LNCaP clone FGC (cell line): ENCODE measurements around the gene NANS.

Source experiments
- DNase-seq: peaks from one replicate; pipeline ENCODE4 v3.0.0-alpha.2; 2011; ENCODE audit warnings: low read depth
- H3K4me3 ChIP-seq: 2 replicates; pipeline ENCODE4 v1.5.1; 2011; ENCODE audit warnings: mild to moderate bottlenecking, low read depth, low read length, control low read depth
- CTCF ChIP-seq: IDR thresholded peaks from 2 replicates; pipeline ENCODE4 v1.5.1; 2012; ENCODE audit warnings: mild to moderate bottlenecking; ENCODE audit not compliant: control insufficient read depth, insufficient read depth; ENCODE audit errors: extremely low read depth

Gene NANS

GRCh38 chr9:98132158-98132557 is 75.6 kb downstream of the NANS start:
- DNase-seq = no peak
- TF ChIP-seq CTCF = no peak
- H3K4me3 ChIP-seq = no peak overlapping the region
